ENCODE data around the gene SAFB.

DNA sequence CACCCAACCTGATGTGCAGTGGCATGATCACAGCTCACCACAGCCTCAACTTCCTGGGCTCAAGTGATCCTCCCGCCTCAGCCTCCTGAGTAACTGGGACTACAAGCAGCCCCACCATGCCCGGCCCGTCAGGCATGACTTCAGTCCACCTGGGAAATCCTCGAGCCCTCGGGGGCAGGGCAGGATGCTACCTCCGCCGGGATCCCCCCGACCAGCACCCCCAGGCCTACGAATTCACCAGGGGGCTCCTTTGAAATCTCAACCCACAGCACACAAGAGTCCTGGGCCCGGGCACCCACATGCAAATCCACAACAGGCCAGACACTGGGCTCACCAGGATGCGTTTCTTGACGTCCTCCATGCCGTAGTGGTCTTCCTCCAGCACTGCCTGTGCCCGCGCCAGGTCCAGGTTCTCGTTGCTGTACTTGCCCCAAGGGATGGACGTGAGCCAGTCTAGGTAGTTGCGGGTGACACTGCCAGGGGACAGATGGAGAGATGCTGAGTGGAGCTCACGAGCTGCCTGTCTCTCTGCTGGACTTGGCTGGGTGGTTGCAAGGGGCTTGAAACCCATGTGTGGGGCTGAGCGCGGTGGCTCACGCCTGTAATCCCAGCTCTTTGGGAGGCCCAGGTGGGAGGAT, 77.7 kb downstream of the SAFB start:
- TF ChIP-seq CTCF (conservative IDR thresholded peaks at IDR 0.05; ENCODE audit: low read depth, low read length) (no peak), RAD21 (IDR thresholded peaks at IDR 0.05; ENCODE audit: low read length) (no peak), POLR2A (IDR thresholded peaks at IDR 0.05; ENCODE audit: low read depth, low read length) (no peak), SMC3 (IDR thresholded peaks at IDR 0.05; ENCODE audit: low read depth, low read length) (no peak), RCOR1 (IDR thresholded peaks at IDR 0.05; ENCODE audit: insufficient replicate concordance, low read length) (no peak), RFX5 (IDR thresholded peaks at IDR 0.05; ENCODE audit: low read depth, low read length) (no peak), CEBPB (IDR thresholded peaks at IDR 0.05; ENCODE audit: low read depth, low read length) (no peak), MXI1 (IDR thresholded peaks at IDR 0.05; ENCODE audit: borderline replicate concordance, low read depth, low read length) (no peak), MAFK (IDR thresholded peaks at IDR 0.05; ENCODE audit: low read depth, low read length) (no peak), NFE2L2 (IDR thresholded peaks at IDR 0.05; ENCODE audit: low read depth, low read length) (no peak)
- TF ChIP-seq, protein P1, sequence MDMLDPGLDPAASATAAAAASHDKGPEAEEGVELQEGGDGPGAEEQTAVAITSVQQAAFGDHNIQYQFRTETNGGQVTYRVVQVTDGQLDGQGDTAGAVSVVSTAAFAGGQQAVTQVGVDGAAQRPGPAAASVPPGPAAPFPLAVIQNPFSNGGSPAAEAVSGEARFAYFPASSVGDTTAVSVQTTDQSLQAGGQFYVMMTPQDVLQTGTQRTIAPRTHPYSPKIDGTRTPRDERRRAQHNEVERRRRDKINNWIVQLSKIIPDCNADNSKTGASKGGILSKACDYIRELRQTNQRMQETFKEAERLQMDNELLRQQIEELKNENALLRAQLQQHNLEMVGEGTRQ (IDR thresholded peaks at IDR 0.05; ENCODE audit: low read depth, low read length), result no peak
